ENCODE measurements around the gene TRPV3. TPM values are rescaled to one million over a fixed set of nuclear protein-coding genes. Genes with fewer than 3 reads are reported as not detected.

The TRPV3 gene
- total RNA-seq, 1 experiment from 2014 or later: 1.4 TPM

GRCh38 chr17:3549610-3550162, 7.9 kb downstream of the TRPV3 start (continued):
- no peak for TF ChIP-seq CTCF (IDR thresholded peaks at IDR 0.05 in 2 of 3, conservative IDR thresholded peaks at IDR 0.05 in 1 of 3; ENCODE audit: borderline replicate concordance in 1 of 3, insufficient read depth in 1 of 3, low read depth in 2 of 3, low read length in 2 of 3)
- no peak for TF ChIP-seq JUND (IDR thresholded peaks at IDR 0.05)
- TF ChIP-seq POLR2AphosphoS5 (IDR thresholded peaks at IDR 0.05; ENCODE audit: low read depth, low read length): no peak
- TF ChIP-seq YY1 (IDR thresholded peaks at IDR 0.05; ENCODE audit: extremely low read depth, insufficient replicate concordance, low read depth, low read length): no peak
- TF ChIP-seq FOSL1 (IDR thresholded peaks at IDR 0.05; ENCODE audit: low read depth): no peak
- no peak for TF ChIP-seq EZH2 (IDR thresholded peaks at IDR 0.05)

- Histone ChIP-seq H3K4me1 (ENCODE audit: control insufficient read depth in 1 of 2, insufficient read depth in 2 of 2, low read length in 2 of 2) (peaks cover 0 to 3% of the 10 kb centered on the region in 2 experiments; a peak in 1 of 4 replicates), H3K36me3 (ENCODE audit: control insufficient read depth in 1 of 2, insufficient read depth in 2 of 2, low read length in 2 of 2) (no peaks in the 10 kb centered on the region), H3K27ac (ENCODE audit: low read depth, low read length) (no peak overlapping the region), H3K9ac (ENCODE audit: low read length) (no peak overlapping the region), H3K4me3 (replicated peaks in 1 of 2; ENCODE audit: low read depth in 1 of 2, low read length in 2 of 2) (no peak overlapping the region), H4K20me1 (ENCODE audit: insufficient read depth) (no peaks in the 10 kb centered on the region), H3K4me2 (ENCODE audit: low read length) (no peak overlapping the region), H3K9me3 (ENCODE audit: control insufficient read depth in 1 of 2, insufficient read depth in 1 of 2, low read depth in 1 of 2, low read length in 2 of 2) (no peaks in the 10 kb centered on the region), H3K79me2 (ENCODE audit: insufficient read depth, low read length) (no peaks in the 10 kb centered on the region), H2AFZ (ENCODE audit: low read depth, low read length, poor library complexity, severe bottlenecking) (no peak overlapping the region), H3K9me2 (ENCODE audit: insufficient read depth) (no peaks in the 10 kb centered on the region), H3K27me3 (ENCODE audit: insufficient read depth, low read length) (no peaks in the 10 kb centered on the region)
- CTCF ChIA-PET: no interaction called here
- TF ChIP-seq CEBPB (IDR thresholded peaks at IDR 0.05; ENCODE audit: low read depth) (no peak), RAD21 (IDR thresholded peaks at IDR 0.05; ENCODE audit: low read depth) (no peak), SP1 (IDR thresholded peaks at IDR 0.05; ENCODE audit: low read depth) (no peak), EZH2 (IDR thresholded peaks at IDR 0.05) (no peak), POLR2AphosphoS5 (IDR thresholded peaks at IDR 0.05; ENCODE audit: low read depth, low read length) (no peak), JUND (IDR thresholded peaks at IDR 0.05) (no peak), YY1 (IDR thresholded peaks at IDR 0.05; ENCODE audit: extremely low read depth, insufficient replicate concordance, low read depth, low read length) (no peak), POLR2A (IDR thresholded peaks at IDR 0.05; ENCODE audit: borderline replicate concordance, extremely low read depth, insufficient read depth, insufficient read length) (no peak), CBX3 (IDR thresholded peaks at IDR 0.05; ENCODE audit: low read depth) (no peak), ZFX (IDR thresholded peaks at IDR 0.05) (no peak), MAX (IDR thresholded peaks at IDR 0.05) (no peak), ZBTB33 (IDR thresholded peaks at IDR 0.05; ENCODE audit: extremely low read depth, insufficient replicate concordance, low read length) (no peak), CTCF (IDR thresholded peaks at IDR 0.05 in 2 of 3, conservative IDR thresholded peaks at IDR 0.05 in 1 of 3; ENCODE audit: borderline replicate concordance in 1 of 3, insufficient read depth in 1 of 3, low read depth in 2 of 3, low read length in 2 of 3) (no peak), TCF7L2 (IDR thresholded peaks at IDR 0.05; ENCODE audit: borderline replicate concordance, extremely low read depth, insufficient read depth, insufficient read length) (no peak), EZH2phosphoT487 (IDR thresholded peaks at IDR 0.05; ENCODE audit: borderline replicate concordance) (no peak), FOSL1 (IDR thresholded peaks at IDR 0.05; ENCODE audit: low read depth) (no peak), EGR1 (IDR thresholded peaks at IDR 0.05; ENCODE audit: low read depth) (no peak), ZNF274 (IDR thresholded peaks at IDR 0.05; ENCODE audit: low read depth, low read length) (no peak), SRF (IDR thresholded peaks at IDR 0.05; ENCODE audit: low read depth) (no peak), SIN3A (IDR thresholded peaks at IDR 0.05; ENCODE audit: low read depth) (no peak)
- POLR2A ChIA-PET: no interaction called here
- DNase-seq (ENCODE audit: low read depth, low spot score): no peak
- intact Hi-C loops (cut with micrococcal nuclease): no loop called here
- BruUV-seq (replicated peaks): no TSS peak
- ATAC-seq: no peak
- RAD21 ChIA-PET (ENCODE audit: low non-redundant PET in 1 of 2, low total read pairs in 2 of 2, uncharacterized antibody in 2 of 2, unreplicated experiment in 2 of 2): no interaction called here
These were observed 10.0 kb downstream of the TRPV3 start for GRCh38 chr17:3547628-3548027.

All from HCT116 (cell line).